Kidney (tissue), 14 donors: Measurements from ENCODE around the gene RAB2B. TPM values are rescaled to one million over a fixed set of nuclear protein-coding genes. Genes with fewer than 3 reads are reported as not detected.

Source experiments
- DNase-seq, 5 donors: peaks; one replicate each; pipeline ENCODE4 v3.0.0-alpha.2; 2013 to 2020
- FAIRE-seq: peaks from 2 replicates; lab custom pipeline; 2012; peaks lifted over from hg19 to GRCh38; lab: Jason Lieb, UNC
- H3K27ac ChIP-seq, 2 donors: one replicate each; pipeline ENCODE4 v1.7.0; 2013; ENCODE audit warnings: low read depth in 2 of 2, low read length in 2 of 2, inconsistent platforms in 1 of 2
- H3K27me3 ChIP-seq: one replicate; pipeline ENCODE4 v1.7.1; 2013; ENCODE audit warnings: low read length, inconsistent platforms; ENCODE audit not compliant: control insufficient read depth, insufficient read depth
- H3K36me3 ChIP-seq, 3 donors: one replicate each; pipeline versions ENCODE4 v1.7.0 to v1.7.1; 2013; ENCODE audit warnings: low read length in 3 of 3, control low read depth in 1 of 3, inconsistent platforms in 1 of 3; ENCODE audit not compliant: insufficient read depth in 3 of 3, control insufficient read depth in 2 of 3
- H3K4me1 ChIP-seq, 3 donors: one replicate each; pipeline versions ENCODE4 v1.7.0 to v1.7.1; 2013; ENCODE audit warnings: low read length in 3 of 3, inconsistent platforms in 1 of 3, low read depth in 1 of 3; ENCODE audit not compliant: control insufficient read depth in 2 of 3, insufficient read depth in 2 of 3
- H3K4me3 ChIP-seq, 3 donors: one replicate each; pipeline versions ENCODE4 v1.7.0 to v1.8.1; 2013; ENCODE audit warnings: low read length in 3 of 3, control low read depth in 1 of 3, inconsistent platforms in 1 of 3
- H3K9ac ChIP-seq, 3 donors: one replicate each; pipeline versions ENCODE4 v1.7.0 to v1.7.1; 2013; ENCODE audit warnings: low read length in 3 of 3, control low read depth in 1 of 3, inconsistent platforms in 1 of 3
- H3K9me3 ChIP-seq, 3 donors: one replicate each; pipeline versions ENCODE4 v1.7.0 to v1.7.1; 2013; ENCODE audit warnings: low read length in 3 of 3, control low read depth in 1 of 3, inconsistent platforms in 1 of 3; ENCODE audit not compliant: control insufficient read depth in 2 of 3, insufficient read depth in 1 of 3
- CTCF ChIP-seq: IDR thresholded peaks from 3 replicates; pipeline ENCODE4 v1.5.1; 2012; ENCODE audit warnings: mild to moderate bottlenecking, moderate library complexity, borderline replicate concordance; ENCODE audit not compliant: insufficient read depth; ENCODE audit errors: extremely low read depth
- intact Hi-C: fragments of 100-400 bp; cut with DNase I; formaldehyde crosslinking; loops from one replicate; pipeline ENCODE4 v1.11.1; 2022
- polyA plus RNA-seq: library from polyadenylated mRNA; stranded (reverse); fragments of 350-450 nt; fragmentation: Illumina TruSeq; extraction: RNeasy Lipid Tissue Mini Kit (QIAGEN cat#74804); gene quantifications from one replicate; pipeline ENCODE4 v1.2.3, GENCODE V29; 2014; ENCODE audit warnings: low read depth, low replicate concordance; ENCODE audit not compliant: insufficient read depth
- total RNA-seq: library from RNA; stranded (reverse); fragmentation: NEBNext Ultra II Directional; extraction: Animal tissue kit (Norgen Biotek cat#: 25700); gene quantifications from one replicate; pipeline ENCODE4 v1.2.1, GENCODE V29; 2021
- donor health status: control.
- donor health status: control.
- donor health status: control.
- donor health status: control.
- donor health status: control.
- donor health status: DM: yes; HTN: yes; CAD: no.
- donor health status: Normal renal cell carcinoma (clear cell type).

Gene RAB2B
- total and polyA plus RNA-seq, 2 donors from 2014 or later, result 12.2 to 22.7 TPM

DNA sequence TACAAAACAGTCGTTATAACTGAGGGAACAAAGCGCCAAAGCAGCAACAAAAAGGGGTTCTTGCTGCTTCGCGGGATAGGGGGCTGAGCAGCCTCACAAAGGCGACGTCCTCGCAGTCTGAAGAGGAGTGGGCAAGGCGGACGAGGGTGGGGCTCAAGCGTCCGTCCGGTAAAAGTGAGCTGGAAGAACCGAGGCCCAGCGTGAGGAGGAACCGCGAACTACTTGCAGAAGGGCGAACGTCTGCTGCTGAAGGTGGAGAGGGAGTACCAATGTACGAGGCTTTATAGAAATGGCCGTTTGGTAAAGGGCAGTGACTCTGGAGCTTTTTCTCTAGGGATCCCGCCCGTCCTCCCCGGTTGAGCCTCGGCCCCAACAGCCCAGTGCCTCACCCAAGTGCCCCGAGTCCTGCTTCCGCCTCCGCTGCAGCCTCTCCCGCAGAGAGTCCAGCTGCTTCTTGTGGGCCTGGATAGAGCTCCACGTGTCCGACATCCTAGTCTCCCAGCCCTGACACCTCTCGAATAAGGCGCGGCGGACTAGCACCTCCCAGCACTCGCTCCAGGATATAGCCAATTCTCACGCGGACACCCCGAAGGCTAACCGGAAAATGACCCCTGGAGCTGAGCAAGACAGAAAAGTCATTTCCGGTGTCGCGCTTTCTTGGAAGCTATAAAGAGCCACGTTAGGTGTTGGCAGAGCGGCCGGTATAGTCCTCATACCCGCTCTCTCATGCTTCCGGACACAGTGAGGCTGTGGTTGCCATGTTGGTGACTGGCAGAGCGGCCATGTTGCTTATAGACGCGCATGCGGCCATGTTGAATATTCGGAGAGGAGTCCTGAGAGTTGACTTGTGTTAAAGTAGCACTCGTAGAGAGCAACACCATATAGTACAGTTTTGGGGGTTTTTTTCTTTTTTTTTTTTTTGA is 34.2 kb upstream of the RAB2B start, which contains the start of gene METTL3:
TSS of gene METTL3 (minus strand) at position 606 of the 923 bp plus-strand sequence. CDS start at position 489, 117 bp downstream.
- peak; percentile 96 to 100 (median 98) for DNase-seq
- no peak for TF ChIP-seq CTCF
- no peaks in the 10 kb centered on the region for H3K27me3 ChIP-seq
- no peaks in the 10 kb centered on the region for H3K9me3 ChIP-seq
- H3K36me3 ChIP-seq, result peaks cover 0 to 6% (median 0%) of the 10 kb centered on the region in 3 donors
- H3K27ac ChIP-seq, result peak within 1 kb of the TSS; percentile 53 to 85
- FAIRE-seq, result peak; percentile 97
- intact Hi-C loops, result no loop called here
- peaks cover 3 to 8% (median 7%) of the 10 kb centered on the region in 3 donors for H3K4me1 ChIP-seq
- H3K4me3 ChIP-seq, result peak within 1 kb of the TSS; percentile 91 to 99 (median 93)
- peak within 1 kb of the TSS; percentile 84 to 88 (median 86) for H3K9ac ChIP-seq

- H3K9ac ChIP-seq, result no peak overlapping the region
- peaks cover 0 to 6% (median 0%) of the 10 kb centered on the region in 3 donors for H3K36me3 ChIP-seq
- no peak for TF ChIP-seq CTCF
- peaks cover 3 to 8% (median 7%) of the 10 kb centered on the region in 3 donors for H3K4me1 ChIP-seq
- H3K4me3 ChIP-seq, result peak overlapping the region in 2 of 3 donors; percentile 91 to 99
- no peaks in the 10 kb centered on the region for H3K27me3 ChIP-seq
- intact Hi-C loops, result no loop called here
- DNase-seq (no peak), FAIRE-seq (no peak)
- no peak overlapping the region for H3K27ac ChIP-seq
- no peaks in the 10 kb centered on the region for H3K9me3 ChIP-seq
These were observed 32.8 kb upstream of the RAB2B start for GRCh38 chr14:21509432-21510143.

DNA sequence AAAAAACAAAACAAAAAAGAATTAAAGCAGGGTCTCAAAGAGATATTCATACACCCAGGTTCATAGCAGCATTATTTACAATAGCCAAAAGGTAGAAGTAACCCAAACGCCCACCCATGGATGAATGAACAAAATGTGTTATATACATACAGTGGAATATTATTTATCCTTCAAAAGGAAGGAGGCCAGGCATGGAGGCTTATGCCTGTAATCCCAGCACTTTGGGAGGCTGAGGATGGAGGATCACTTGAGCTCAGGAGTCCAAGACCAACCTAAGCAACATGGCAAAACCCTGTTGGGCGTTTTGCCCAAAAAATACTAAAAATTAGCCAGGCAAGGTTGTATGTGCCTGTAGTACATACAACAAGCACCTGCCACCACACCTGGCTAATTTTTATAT is 29.8 kb upstream of the RAB2B start:
- no peak for DNase-seq
- Histone ChIP-seq H3K4me1 (peaks cover 3 to 8% (median 7%) of the 10 kb centered on the region in 3 donors), H3K36me3 (peaks cover 0 to 26% (median 13%) of the 10 kb centered on the region in 3 donors), H3K27me3 (no peaks in the 10 kb centered on the region), H3K9me3 (no peaks in the 10 kb centered on the region), H3K27ac (no peak overlapping the region), H3K9ac (no peak overlapping the region), H3K4me3 (no peak overlapping the region)
- TF ChIP-seq CTCF, result no peak
- FAIRE-seq, result no peak
- intact Hi-C loops, result no loop called here
